ENCODE results near the gene IFI27.

IFI27 gene

DNA sequence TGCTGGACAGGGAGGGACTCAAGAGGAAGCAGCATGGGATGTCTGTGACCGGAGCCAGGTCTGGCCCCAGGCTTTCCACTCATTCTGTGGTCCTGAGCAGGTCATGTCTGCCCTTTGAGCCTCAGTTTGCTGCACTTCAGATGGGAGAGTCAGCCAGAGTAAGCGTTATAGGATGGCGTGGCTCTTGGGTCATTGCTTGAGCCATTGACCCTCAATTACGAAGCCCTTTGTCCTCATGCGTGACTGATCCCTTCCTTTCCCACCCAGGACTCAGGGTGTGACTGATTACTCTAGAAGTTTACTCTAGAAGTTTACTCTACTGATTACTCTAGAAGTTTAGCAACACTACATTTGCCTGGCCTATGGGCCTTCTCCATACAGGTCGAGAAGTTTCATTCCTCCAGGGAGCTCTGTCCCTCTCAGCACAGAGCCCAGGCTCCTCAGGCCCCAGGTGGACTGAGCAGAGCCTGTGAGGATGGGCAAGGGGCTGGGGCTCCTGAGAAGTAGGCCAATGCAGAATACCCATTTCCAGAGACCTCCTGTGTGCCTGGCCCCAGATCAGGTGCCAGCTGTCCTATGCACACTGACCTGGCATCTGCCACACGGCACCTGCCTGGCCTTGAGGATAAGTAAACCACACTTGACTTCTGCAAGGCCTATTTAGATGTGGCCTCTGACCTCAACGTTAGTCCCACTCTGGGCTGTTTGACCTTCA is 7.6 kb upstream of the IFI27 start:
- no peak for DNase-seq (ENCODE audit: low read depth in 3 of 3, low spot score in 1 of 3)

DNA sequence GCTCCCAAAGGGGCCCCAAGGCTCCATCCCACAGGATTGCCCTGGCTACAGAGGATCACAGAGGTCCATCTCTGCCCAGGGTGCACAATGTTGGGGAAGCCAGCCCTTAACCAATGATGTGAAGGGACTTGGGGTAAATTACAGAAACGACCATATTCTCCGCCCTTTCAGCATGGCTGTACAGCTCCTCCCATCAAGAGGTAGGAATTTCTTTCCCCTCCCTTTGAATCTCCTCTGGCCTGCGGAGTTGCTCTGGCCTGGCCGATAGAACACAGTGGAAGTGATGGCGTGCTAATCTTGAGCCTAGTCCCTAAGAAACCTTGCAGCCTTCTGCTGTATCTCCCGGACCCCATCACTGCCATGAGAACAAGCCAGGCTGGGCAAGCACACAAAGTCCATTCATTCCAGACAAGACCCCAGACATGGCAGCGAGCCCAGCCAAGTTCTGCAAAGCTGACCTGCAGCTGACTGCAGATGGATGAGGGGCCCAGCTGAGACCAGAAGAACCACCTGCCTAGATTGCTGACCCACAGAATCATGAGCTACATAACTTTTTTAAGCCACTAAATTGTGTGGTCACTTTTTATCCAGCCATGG is 6.9 kb upstream of the IFI27 start:
- no peak for DNase-seq (ENCODE audit: low read depth in 3 of 3, low spot score in 1 of 3)

DNA sequence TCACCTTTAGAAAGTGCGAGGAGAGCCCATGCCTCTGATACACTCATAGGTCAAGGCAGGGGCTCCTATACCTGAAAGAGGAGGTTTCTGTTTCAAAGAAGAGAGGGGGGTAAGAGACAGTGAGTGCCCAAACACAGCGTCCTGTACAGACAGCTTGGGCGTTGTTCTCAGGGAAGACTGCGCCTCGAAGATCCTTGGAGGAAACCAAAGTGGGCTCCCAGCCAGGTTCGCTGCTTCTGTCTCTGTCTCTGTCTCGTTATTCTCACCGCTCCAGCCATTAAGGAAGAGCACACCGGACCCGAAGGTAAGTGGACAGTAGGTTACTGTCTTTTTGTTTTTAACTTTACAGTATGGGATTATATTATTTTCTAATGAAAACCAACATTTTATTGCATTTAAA is 5.8 kb upstream of the IFI27 start:
- DNase-seq (ENCODE audit: low read depth in 3 of 3, low spot score in 1 of 3) = no peak

DNA sequence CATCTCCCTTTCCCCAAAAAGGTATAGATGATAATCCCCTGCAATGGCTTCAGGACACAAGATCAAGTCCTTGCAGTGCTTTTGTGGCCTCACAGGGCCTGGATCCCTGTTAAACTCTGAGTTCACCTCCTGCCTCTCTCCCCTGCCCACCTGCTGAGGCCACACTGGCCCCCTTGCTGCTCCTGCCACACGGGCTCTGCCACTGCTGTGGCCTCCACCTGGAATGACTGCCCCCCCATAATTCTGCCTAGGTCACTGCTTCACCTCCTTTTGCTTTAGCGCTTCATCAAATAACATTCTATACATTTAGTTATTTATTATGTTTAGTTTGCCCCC is 653 bp upstream of the IFI27 start:
- DNase-seq (ENCODE audit: low read depth in 3 of 3, low spot score in 1 of 3) = no peak

DNA sequence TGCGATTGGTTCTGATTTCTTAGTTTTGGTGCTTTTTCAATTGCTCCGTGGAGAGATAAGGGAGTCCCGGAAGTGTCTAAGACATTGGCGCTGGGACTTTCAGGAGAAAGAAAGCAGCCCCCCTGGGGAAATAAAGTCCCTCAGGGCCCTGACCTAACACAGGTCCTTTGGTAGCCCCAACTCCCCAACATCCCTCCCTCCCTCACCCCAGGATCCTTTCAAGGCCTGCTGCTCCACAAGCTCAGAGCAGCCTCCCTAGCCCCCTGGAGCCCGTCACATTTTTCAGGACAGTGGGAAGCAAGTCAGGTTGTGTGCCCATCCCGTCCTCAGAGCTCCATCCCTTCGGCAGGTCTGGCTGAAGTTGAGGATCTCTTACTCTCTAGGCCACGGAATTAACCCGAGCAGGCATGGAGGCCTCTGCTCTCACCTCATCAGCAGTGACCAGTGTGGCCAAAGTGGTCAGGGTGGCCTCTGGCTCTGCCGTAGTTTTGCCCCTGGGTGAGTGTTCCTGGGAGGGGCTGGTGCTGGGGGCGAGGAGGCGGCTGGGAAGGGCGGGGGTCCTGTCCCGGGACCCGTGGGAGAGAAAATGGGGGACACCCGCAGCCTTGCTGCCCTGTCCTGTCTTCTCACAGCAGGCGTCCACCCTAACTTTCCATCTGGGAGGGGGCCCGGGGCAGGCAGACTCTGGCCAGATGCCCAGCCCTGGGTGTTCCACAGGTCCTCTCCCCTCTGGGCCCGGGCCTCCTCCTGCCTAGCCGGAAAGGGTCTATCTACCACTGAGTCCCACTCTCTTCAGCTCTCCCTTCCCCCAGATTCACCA is 950 bp downstream of the IFI27 start:
- DNase-seq (ENCODE audit: low read depth in 3 of 3, low spot score in 1 of 3) = no peak

DNA sequence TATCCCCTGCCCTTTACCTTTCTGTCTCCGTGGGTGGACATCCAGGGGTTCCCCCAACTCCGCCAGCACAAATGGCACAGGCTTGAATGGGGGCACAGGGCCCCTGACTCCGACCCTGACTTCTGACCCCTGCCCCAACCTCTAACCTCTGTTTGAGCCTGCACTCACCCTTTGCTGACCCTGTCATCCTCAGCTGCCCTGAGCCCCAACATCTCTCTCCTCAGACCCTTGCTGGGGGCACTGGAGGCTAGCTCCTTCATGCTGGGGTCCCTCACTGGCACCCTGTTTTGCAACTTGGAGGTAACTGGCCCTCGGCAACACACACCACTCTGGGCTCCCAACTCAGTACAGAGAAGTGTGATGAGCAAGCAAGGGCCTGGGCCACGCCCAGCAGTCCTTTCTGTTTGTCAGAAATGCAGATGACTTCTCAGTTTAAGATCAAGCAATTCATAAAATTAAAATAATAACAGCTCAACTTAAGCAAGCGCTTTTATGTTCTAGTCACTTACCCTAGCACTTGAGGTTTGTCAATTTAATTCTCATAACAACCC is 2.1 kb downstream of the IFI27 start:
- no peak for DNase-seq (ENCODE audit: low read depth in 3 of 3, low spot score in 1 of 3)

DNA sequence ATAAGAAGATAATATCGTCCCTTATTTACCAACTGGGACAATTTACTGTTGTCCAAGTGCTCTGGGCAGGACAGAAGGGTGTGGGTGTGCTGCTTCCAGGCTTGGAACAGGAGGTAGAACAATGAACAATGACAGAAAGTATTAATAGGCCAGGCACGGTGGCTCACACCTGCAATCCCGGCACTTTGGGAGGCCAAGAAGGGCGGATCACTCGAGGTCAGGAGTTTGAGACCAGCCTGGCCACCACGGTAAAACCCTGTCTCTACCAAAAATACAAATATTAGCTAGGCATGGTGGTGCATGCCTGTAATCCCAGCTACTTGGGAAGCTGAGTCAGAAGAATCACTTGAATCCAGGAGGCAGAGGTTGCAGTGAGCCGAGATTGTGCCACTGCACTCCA is 2.5 kb downstream of the IFI27 start:
- no peak for DNase-seq (ENCODE audit: low read depth in 3 of 3, low spot score in 1 of 3)

DNA sequence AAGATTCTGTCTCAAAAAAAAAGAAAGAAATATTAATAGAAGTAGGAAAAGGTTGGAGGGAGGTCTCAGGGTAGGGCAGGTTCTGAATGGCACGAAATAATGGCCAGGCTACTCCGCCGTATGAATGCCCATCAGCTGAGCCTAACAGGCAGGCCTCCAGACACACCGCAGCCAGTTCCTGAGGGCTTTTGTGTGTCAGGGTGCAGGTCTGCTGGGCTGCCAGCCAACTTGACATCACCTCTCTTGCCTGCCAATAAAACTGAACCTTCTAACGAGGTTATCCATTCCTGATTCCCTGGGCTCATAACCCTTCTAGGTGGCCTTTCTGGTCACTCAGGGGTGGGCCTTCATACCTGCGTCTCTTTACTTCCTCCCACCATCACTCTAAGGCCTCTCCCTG is 3.0 kb downstream of the IFI27 start:
- DNase-seq (ENCODE audit: low read depth in 3 of 3, low spot score in 1 of 3) = no peak

DNA sequence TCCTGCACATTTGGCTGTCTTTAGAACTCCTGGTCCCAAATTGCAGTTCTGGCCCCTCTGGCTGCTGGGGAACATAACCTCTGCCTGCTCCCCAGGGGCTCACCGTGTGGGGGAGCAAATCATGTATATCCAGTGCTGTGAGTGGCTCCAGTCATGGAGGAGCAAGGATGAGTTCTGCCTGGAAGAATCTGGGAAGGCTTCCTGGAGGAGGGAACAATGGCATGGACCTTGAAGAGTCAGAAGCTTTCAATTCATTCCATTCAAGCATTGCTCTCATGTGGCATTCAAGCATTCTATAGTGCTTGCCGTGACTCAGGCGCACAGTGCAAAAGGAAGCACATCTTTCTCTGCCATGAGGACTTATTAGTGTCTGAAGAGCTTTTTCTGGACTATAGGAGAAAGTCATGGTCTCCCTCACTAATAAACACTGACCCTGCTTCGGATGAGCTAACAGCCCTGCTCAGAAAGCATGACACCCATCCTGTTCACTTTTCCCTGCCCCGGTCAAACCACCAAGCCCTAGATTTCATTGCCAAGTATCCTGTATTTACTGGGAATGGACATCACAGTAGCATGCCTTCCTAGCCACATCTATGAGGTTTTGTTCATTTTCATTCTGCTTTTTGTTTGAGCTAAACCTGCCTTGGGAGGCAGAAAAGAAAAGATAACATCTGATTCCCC is 3.5 kb downstream of the IFI27 start:
- DNase-seq (ENCODE audit: low read depth in 3 of 3, low spot score in 1 of 3) = no peak

DNA sequence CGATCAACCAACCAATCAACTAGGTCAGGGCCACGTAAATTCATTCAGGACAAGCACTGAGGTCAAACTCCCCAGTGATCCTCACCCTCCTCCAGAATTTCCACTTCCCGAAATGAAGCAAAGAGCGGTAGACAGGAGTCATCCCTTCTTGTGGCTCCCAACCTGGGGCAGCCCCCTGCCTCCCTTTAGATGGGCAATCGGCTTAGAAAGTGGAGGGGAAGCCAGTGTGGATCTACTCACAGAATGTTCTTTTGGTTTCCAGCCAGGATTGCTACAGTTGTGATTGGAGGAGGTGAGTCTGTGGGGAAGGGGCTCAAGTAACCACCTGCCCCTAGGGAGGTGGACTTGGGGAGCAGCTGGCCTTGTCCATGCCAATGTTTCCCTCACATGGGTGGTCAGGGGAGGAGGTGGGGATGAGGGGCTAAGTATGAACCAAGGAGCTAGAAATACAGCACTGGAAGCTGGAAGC is 4.1 kb downstream of the IFI27 start:
- no peak for DNase-seq (ENCODE audit: low read depth in 3 of 3, low spot score in 1 of 3)

DNA sequence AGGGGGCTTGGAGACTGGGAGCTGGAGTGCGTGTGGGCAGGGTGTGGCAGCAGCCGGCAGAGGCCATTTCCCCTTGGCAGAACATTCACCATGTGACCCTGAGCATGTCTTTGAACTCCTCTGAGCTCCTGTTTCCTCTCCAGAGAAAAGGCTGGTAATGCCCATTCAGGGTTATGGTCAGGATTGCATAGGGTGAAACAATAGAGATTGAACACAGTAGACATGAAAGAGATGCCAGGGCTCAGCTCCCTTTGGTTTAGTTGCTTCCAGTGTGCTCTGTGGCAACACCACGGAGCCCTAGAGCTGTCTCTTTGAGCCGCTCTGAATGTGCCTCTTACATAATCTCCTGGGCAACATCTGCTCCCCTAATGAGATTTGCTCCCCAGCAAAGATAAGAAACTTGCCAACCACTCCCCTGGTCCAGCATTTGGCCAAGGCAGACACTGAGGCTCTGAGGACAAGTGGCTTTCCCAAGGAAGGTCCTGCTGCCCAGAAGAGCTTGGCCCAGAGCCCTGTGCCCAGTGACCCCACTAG is 4.6 kb downstream of the IFI27 start:
- DNase-seq (ENCODE audit: low read depth in 3 of 3, low spot score in 1 of 3) = no peak

DNA sequence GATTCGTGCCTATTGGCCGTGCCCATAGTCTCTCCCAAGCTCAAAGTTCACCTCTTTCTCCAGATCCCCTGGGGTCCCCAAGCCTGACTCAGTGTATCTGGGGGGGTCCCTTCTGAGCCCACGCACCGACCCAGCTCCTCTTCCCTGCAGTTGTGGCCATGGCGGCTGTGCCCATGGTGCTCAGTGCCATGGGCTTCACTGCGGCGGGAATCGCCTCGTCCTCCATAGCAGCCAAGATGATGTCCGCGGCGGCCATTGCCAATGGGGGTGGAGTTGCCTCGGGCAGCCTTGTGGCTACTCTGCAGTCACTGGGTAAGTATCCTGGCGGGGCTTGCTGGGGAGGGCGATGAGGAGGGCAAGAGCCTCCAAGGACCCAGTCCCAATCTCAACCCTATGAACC is 5.1 kb downstream of the IFI27 start:
- no peak for DNase-seq (ENCODE audit: low read depth in 3 of 3, low spot score in 1 of 3)

DNA sequence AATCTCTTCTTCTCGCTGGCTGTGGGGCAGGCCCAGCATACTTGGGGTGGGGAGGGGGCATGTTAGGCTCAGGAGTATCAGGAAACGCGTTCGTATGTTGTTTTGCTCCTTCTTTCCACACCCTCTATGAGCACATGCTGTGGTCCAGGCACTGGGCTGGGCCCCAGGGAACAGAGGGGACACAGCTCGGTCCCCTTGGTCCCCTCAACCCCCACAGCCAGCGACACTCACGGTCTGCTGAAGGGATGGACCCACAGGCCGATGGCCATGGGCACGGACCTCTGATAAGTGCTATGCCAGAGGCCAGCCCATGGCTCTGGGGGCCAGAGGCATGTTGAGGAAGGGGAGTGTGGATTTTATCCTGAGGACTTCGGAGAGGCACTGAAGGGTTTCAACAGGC is 6.2 kb downstream of the IFI27 start:
- DNase-seq (ENCODE audit: low read depth in 3 of 3, low spot score in 1 of 3) = no peak

DNA sequence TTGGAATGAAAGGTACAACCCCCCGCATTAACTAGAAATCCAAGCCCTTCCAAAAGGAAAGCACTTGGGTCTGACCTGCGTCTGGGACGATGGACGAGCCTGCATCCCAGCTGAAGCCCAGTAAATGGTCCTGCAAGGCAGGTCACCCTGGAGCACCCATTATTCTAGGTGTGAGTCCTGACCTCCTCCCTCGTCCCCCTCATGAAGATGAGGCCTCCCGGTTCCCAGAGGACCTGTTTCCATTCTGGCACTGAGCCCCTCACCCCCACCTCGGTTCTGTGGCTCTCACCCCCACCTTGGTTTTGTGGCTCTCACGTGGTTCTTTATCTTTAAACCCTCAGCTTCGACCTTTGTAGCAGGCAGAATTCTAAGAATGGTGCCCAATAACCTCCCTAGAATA is 7.3 kb downstream of the IFI27 start:
- DNase-seq (ENCODE audit: low read depth in 3 of 3, low spot score in 1 of 3) = no peak

DNA sequence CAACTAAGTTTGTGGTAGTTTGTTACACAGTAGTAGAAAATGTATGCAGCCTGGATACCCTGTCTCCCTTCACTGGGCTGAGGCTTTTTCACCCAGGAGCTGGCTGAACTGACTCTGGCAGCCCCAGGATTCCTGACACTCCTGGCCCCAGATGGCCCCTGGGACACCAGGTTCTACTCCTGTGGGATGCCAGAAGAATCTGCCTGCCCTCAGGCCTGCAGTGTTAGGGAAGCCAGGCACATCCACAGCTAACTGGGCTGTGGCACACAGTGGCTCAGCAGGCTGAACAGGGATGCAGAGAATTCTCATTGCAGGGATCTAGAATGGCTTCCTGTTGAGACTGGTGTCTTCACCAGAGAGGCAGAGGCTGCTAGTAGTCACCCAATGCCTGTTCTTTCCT is 8.5 kb downstream of the IFI27 start:
- DNase-seq (ENCODE audit: low read depth in 3 of 3, low spot score in 1 of 3) = no peak

DNA sequence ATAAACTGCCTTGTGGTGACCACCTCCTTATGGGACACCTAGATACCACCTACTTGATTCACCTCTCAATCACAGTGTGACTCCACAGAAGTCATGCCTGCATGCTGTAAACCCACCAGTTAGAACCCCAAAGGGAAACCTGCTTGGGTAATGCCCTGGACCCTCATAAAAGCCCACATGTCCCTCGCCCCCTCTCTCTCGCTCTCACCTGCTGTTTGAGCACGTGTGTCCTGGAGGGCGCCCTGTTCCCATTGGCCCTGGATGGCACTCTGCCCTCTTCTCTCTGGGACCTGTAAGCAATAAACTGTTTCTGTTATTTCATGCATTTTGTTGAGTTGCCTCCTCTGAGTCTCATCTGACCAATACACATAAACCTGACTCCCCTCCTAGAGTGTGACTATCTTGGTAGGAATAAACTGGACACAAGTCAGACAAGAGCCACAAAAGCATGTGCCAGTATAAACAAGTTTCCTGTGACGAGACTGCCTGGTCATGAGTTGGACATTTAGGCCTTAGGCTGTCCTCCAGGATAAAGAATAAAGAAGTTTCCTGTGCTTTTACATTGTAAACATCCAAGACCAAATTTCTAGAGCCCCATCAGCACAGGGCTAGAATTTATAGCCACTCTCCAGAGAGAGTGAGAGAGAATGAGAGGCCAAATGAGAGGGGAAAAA is 10.3 kb downstream of the IFI27 start:
- DNase-seq (ENCODE audit: low read depth in 3 of 3, low spot score in 1 of 3) = no peak

DNA sequence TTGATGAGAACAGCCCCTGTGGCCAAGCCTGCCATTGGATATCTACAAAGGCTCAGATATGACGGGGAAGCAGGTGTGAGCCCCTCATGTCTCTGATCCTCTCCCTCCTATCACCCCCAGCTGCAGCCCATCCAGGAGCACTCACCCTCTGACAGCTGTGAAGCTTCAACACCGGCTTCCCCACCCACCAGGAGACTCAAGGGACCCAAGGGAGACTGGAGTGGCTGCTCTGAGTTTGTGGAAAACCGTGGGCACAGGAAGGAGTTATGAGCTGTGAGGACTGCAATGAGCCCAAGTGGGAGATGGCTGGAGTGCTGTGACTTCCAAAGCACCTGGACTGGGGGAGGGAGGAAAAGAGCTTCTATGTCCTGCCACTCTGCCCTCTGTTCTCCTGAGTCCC is 10.9 kb downstream of the IFI27 start:
- DNase-seq (ENCODE audit: low read depth in 3 of 3, low spot score in 1 of 3) = no peak

DNA sequence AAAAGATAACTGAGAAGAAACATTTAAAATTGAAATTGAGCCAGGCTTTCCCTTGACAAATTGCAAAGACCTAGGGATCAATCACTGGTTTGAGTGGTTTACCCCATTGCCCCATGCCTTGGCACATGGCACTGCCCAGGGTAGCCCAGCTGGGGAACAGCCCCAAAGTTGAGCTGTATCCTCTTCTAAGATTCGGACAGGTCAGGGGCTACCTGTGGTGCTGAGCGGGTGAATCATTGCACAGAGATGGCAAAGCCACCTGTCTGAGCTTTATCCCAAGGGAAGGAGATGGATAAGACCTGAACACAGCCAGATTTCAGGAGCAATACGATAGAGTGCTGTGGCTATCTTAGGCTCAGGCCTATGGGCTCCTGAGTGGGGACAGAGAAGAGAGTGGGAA is 11.9 kb downstream of the IFI27 start:
- DNase-seq (ENCODE audit: low read depth in 3 of 3, low spot score in 1 of 3) = no peak

DNA sequence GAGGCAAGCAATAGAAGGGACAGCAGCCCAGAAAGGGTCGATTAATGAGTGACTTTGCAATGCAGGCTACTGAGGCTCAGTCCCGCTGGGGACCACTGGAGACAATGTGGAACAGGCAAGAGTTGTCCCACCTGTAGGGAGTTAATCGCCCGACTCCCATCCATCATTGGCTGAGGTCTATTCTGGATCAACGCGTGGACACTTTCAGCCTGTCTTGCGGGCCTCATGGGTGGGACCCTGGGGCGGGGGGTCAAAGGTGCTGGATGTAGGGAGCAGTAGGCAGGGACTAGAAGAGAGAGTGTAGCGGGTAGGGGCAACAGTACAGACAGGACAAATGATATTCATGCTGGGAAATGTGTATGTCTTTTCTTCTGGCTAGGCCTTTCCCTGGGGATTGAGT is 12.8 kb downstream of the IFI27 start:
- no peak for DNase-seq (ENCODE audit: low read depth in 3 of 3, low spot score in 1 of 3)

DNA sequence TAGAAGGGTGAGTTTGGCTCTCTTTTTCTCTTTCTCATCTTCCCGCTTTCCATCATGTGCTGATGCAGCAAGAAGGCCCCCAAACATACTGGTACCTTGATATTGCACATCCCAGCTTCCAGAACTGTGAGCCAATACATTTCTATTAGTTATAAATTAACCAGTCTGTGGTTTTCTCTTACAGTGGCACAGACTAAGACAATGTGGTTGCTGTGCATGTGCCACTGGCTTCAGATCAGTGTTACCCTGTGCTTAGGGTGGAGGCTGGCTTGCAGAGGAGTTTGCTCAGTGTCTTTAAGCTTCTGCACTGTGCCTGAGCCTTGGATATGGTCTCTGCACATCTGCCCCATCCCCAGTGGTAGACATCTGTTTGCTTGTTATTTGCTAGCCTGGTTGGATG is 13.3 kb downstream of the IFI27 start:
- no peak for DNase-seq (ENCODE audit: low read depth in 3 of 3, low spot score in 1 of 3)

Measured in stimulated activated CD4-positive, alpha-beta T cell treated with anti-CD3 and anti-CD28 coated beads, TNF-alpha, amount 100 ng/mL, for 1 hour (primary cell).